GM21528 (cell line): ENCODE results near the gene TSC22D3.
"Not testable (repeated sequence)": the region's sequence is repeated elsewhere in the genome, so short reads cannot be mapped to it uniquely, and the experiment has no call there.

ENCODE experiments used
- ATAC-seq: cut with Tn5 transposase; IDR thresholded peaks from one replicate; pipeline ENCODE4 v1.9.1; 2021; ENCODE audit warnings: mild to moderate bottlenecking, moderate library complexity; ENCODE audit not compliant: unreplicated experiment, low FRiP score

Gene TSC22D3

DNA sequence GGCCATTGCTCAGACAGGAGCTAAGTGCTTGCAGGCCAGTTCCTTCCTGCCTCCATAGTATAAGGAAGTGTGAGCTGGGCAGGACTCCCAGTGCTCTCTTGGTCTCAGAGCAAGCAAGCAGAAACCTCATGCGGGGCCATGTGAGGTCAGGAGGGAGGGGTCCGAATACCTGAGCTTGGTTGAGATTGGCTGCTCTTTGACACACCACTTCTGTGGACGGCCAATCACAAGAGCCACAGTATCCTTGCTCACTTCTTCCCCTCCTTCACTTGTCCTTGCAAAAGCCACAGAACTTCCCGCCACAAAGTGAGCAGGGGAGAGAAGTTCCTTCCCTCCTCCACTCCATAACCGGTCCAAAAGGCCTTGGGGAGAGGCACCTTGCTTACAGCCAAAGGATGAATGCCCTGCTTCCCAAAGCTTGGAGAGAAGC is 90.6 kb downstream of the TSC22D3 start:
- ATAC-seq: peak; percentile 97

DNA sequence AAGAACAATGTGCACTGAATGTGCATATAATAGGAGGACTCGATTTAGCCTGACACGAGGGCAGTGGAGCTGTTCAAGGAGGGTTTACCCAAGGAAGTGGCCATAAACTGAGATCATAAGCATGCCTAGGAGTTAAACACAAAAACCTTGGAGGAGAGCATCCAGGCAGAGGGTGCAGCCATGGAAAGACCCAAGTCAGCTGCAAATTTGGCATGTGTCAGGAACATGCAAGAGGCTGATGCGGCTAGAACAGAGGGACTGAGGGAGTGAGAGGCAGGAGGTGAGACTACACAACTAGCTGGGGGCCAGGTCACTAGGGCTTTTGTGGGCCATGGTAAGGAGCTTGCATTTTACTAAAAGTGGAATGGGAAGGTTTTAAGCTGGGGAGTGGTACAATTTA is 91.7 kb downstream of the TSC22D3 start:
- ATAC-seq: no peak

DNA sequence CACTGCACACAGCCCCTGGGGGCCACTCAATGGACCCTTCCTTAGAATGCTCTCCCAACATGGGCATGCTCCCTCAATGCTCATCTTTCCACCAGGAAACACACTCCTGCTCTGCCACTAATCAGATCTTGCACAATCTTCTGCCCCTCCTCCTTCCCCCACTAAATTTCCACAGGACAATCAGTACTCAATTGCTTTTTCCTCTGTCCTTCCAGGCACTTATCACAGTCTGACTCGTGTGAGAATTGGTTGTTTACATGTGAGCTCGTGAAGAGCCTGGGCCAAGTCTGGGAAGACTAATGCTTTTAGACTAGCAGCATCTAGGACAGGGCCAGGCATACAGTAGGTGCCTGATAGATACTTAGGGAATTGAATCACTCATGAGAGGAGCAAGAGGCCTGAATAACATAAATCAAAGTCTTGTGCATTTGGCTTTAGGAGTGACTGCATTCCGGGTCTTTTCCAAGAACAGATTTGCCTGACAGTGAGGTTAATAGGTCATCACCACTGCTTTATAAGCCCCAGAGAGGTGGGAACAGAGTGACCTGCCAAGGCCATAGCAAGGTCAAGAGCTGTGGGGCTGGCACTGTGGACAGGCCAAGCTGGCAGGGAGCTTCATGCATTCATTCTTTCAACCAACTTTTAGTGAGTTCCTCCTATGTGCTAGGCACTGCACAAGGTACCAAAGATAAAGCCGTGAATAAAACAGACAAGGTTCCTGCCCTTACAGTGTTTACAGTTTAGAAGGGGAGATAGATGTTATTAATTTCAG is 92.3 kb downstream of the TSC22D3 start:
- no peak for ATAC-seq

DNA sequence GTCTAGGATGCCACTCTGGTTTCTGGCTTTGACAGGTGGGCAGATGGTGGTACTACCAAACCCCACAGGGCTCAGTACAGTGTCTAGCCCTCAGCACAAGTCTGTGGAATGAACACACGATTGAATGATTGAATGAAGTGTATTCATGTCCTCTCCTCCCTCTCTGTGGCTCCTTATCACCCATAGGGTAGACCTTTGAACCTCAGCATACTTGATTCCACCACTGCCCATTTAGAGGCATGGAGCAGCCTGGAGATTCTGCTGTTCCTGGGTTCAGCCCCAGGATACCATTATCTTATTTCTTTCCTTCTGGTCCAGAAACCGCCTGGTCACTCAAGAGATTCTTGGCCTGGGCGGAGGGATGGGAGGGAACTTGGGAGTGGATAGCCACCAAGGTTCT is 93.3 kb downstream of the TSC22D3 start:
- no peak for ATAC-seq

DNA sequence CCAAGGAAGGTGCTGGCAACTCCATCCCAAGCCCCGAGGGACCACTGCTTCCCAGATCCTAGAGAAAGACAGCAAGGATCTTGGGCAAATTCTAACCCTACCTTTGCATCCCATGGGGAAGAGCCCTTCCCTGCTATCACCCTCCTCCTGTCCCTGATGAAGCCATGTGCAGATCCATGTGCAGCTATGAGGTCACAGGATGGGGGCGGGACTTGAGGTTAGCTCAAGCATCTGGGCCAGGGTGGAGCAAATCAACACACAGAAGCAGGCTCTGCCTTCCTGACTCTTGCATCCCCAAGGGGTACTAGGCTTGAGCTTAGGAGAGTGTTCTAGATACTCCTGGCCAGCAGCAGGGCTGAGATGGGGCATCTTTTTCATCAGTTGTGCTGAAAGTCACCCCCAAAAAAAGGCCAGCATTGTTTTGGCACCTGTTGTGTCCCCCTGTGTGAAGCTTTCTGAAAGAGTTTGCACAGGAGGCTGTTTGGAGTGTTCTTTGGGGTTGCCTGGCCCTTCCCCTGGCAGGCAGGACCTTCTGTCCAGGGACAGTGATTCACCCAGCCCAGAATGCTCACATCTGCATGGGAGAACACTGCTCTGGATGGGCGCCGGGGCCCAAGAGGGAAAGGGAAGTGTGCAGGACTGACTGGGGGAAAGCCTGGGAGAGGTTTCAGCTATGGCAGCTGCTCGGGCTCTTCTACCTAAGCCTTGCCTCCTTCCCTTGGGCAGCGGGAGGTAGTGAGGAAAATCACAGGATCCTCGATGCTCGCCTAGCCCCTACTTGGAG is 96.4 kb downstream of the TSC22D3 start:
- ATAC-seq: no peak

DNA sequence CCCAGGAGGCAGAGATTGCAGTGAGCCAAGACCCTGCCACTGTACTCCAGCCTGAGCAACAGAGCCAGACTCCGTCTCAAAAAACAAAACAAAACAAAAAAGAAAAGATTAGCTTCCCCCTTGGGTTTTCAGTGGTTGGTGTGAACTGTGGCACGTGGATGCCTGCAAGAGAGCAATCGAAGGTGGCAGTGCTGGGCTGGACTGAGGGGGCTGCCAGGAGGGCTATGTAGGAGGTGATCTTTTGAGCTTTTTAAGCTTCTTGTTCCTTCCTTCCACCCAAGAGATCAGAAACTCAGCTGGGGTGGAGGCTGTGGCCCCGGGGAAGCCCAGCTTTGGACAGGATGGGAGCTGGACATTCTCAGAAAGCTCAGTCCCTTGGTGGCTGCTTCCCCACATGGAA is 97.7 kb downstream of the TSC22D3 start:
- no peak for ATAC-seq

DNA sequence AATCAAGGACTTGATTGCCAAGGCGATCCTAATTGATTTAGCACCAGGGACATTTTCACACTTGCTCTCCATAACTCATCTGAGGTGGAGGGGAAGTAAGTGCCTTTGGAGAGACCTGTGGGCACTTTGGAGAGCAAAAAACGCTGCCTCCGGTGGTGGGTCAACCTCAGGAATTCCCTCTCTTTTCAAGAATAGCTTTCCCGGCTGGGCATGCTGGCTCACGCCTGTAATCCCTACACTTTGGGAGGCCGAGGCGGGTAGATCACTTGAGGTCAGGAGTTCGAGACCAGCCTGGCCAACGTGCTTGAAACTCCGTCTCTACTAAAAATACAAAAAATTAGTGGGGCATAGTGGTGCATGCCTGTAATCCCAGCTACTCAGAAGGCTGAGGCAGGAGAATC is 98.1 kb downstream of the TSC22D3 start:
- no peak for ATAC-seq

DNA sequence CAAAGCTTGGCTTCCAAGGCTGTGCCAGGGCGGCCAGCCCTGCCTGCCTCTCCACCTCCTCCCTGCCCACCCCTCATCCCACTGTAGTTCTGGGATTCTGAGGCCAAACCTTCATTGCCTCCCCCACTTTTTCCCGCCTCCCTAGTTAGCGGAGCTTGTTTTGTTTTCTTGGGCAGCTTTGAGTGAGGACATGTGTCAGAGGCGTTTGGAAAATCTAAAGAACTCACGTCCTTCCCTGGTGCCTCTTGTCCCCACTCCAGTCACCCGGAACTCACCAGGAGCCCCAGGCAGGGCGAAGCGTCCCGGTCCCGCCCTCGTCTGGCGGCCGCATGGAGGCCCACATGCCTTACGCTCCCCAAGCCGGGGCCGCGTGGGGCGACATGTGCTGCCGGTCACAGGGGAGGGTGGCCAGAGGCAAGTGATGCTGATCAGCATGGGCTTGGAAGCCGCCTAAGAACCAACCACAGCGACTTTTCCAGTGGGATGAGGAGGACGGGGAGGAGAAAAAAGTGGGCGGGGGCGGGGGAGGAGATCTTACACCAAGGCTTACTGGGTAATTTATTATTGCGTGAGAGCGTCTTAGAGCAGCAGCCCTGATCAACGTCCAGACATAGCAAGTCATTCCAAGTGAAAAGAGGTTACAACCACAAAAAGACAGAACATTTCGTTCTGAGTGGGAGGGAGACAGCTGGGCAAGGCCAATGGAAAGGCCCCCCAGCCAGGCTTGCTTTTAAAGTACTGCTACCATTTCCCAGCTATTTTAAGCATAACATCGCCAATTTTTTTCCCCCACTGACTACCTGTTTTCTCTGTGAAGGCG is 98.8 kb downstream of the TSC22D3 start:
- ATAC-seq: no peak

DNA sequence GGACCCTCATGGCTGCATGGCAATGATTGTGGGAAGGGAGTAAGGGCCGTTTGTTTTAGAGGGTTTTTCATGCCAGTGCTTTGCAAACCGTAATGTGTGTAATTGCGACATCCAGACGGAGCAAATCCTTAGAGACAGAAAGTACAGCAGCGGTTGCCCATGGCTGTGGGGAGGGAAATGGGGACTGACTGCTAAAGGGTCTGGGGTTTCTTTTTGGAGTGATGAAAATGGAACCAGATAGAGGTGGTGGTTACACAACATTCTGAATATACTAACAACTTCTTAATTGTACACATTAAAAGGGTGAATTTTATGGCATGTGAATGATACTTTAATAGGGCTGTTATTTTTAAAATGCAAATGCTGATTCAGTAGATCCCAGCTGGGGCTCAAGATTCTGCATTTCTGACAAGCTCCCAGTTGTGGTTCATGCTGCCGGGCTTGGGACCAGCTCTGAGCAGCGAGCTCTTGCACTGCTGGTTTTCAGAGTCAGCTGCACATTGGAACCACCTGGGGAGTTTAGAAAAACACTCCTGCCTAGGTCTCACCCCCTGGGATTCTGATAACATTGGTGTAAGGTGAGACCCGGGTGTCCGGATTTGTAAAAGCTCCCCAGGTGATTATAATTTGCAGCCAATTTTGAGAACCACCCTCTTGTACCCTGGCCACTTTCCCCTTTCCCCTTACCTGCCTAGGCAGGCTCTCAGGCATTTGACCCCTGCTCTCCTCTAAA is 99.6 kb downstream of the TSC22D3 start:
- no peak for ATAC-seq

DNA sequence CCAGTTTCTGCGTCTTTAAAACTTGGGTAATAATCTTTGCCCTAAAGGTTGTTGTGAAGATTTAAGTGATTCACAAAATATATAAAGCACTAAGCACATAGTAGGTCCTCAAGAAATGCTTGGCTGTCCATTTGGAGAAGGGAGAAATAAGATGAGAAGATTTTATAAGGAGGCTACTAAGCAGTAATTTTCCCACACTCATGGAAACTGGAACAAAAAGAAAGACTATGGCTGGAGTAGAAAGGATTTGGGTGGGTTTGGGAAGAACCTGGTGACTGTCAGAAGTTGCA is 100.3 kb downstream of the TSC22D3 start:
- no peak for ATAC-seq

DNA sequence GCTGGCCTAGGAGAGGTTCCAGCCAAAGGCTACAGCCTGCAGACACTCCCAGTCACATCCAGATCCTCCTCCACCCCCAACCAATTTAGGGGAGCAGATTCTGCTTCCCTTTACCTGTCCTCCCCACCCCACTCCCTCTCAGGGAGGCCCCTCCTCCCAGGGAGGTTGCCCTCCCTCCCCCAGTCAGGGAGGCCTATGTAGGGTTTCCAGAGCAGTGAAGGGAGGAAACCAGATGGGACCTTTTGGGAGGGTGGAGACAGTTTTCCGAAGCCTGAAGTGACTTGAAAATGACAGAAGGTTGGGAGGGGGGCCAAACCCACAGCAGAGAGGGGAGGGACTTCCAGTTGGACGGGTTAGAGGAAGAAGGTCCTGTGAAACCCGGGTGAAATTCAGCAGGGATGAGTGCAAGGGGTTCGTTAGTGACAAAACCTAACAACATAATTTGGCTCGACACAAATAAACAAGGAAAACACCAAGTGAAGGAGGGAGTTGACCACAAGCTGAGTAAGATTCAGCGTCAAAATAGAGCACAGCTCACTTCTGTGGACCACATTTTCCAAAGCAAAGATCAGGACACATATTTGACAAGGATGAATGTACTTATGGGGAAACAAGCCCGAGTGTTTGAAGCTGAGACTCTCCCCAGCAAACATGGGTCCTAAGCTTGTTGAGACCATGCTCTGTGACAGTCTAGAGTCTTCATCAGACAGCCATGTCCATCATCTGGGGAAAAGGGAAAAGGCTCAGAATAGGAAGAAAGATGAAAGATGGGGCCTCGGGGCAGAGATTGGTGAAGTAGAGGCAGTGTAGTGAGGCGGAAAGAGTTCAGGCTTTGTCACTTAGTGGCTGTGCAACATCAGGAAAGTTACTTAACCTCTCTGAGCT is 100.9 kb downstream of the TSC22D3 start:
- peak; percentile 26 for ATAC-seq

DNA sequence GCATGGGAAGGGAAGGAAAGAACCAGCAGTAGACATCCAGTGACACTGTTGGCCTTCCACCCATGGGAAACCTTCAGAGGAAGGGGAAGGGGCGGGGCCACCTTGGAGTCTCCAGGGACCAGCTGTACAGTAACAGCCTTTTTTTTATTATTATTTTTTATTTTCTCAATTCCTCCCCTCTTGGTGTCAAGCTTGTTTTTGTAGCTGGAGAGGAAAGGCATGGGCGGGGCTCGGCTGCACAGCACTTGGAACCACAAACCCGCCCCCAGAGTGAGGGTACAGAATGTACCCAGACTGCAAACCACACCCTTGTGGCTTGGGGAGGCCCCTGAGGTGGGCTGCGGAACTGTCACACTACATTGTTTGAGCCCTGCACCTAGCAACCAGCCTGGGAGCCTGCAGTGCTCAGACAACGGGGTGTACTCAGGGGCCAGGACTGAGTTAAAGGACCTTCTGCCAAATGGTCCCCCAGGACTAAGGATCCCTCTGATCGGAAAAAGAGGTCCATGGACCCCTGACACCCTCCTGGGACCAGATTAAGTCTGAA is 101.6 kb downstream of the TSC22D3 start:
- ATAC-seq: peak; percentile 87

DNA sequence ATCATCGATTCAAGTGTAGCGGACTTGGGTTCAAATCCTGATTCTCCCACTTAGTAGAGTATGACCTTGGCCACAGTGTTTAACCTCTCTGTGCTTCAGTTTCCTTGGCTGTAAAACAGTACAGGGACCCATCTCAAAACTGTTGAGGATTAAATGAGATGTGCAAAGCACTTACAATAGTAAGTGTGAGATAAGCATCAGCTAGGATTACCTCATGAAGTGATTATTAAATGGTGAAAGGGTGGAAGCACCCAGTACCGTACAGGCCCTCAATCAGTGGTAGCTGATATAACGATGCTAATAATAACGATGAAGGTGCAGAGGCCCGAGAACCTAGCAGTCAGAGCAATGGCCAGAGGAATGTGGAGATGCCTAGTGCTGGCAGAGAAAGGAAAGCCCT is 102.2 kb downstream of the TSC22D3 start:
- peak; percentile 5 for ATAC-seq

DNA sequence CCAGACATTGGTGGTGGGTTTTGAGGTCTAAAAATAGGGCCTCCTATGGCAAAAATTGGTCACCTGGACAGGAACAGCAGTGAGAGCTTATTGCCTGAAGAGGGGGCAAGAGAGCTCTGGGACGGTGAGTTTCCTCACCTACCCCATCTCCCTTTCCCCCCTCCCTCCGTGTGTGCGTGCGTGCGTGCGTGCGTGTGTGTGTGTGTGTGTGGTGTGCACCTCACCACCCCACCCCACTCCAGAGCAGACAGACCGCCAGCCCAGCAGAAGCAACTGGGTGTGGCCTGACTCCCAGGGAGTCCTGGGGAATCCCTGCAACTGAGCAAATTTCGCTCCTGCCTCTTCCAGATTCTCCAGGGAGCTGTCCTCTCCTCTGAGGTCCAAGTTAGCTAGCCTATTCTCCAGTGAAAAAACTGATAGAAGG is 102.6 kb downstream of the TSC22D3 start:
- peak; percentile 31 for ATAC-seq

DNA sequence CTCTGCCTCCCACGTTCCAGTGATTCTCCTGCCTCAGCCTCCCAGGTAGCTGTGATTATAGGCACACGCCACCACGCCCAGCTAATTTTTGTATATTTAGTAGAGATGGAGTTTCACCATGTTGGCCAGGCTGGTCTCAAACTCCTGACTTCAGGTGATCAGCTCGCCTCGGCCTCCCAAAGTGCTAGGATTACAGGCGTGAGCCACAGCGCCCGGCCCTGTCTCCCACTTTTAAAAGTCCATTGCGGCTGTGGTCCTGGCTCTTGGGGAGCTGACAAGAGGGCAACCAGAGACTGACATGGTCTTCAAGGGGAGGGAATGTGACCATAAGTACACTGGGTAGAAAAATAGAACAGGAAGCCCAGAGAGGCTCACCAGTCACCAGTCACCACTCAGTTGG is 104.3 kb downstream of the TSC22D3 start:
- ATAC-seq: not testable (repeated sequence)

DNA sequence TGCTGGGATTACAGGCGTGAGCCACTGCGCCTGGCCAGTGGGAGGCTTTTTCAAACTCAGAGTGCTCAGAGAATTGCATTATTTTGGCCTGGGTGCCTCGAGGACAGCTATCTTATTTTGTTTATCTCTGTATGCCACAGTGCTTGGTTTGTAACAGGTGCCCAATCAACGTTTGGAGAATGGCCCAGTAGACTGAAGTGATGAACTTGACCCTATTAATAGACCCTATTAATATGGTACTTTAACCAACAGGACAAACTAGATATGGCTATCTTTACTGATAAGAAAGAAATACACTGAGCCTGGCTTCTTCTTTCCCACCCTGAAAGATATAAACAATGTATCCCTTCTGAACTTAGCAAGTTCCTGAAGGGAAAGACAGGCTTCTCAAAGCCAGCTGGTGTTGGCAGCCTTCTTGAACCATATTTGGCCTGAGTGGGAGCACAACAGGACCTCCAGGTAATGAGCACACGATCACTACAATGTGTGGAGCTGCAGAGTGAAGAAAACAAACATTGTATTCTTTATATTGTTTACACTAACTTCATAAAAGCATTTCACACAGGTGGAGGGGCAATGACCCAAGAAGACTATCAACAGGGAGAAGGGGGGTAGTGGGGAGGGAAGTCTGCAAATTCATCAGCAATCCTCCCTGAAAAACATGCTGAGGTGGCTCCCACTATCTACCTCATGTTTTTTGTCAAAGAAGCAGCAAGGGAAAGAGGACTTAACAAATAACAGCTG is 105.5 kb downstream of the TSC22D3 start:
- no peak for ATAC-seq

DNA sequence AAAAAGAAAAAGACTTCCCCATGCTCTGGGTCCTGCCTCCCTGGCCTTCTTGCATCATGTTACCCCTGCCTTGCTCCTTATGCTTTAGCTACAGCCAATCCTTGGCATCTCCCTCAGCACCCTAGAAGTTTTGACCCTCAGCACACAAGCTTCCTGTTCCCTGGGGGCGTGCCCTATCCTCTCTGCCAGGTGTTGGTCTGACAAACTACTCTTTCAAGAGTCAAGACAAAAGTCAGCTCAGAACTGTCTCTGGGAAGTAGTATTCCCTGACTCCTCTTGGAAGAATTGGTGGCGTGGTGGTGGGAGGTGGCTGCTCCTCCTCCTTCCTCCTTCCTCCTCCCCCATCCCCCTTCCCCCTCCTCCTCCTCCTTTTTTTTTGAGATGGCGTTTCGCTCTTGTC is 106.3 kb downstream of the TSC22D3 start:
- ATAC-seq: no peak

DNA sequence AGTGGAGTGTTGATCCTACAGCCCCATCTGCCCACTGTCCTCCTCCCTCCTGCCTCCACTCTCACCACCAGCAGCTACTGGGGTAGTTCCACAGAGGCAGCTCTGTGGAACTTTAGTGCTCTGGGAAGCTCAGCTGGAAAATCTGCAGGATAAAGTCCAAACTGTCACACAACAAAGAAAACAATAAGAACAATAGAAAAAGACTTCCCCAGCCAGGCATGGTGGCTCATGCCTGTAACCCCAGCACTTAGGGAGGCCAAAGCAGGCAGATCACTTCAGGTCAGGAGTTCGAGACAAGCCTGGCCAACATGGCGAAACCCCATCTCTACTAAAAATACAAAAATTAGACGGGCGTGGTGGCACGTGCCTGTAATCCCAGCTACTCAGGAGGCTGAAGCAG is 106.9 kb downstream of the TSC22D3 start:
- ATAC-seq: not testable (repeated sequence)

DNA sequence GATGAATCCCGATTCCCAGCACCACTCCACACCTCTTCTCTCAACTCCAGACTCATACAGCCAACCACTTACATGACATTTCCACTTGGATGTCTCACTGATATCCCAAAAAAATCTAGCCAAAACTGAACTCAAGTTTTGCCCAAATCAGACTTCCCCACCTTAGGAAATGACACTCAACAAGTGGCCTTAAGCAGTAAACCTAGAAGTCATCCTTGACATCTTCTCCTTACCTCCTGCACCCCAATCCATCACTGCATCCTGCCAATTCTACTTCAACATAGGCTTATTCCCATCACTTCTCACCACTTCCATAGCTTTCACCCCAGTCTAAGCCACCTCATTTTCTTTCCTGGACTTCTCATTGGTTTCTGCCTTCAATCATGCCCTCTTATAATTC is 108.2 kb downstream of the TSC22D3 start:
- no peak for ATAC-seq
